Smooth muscle cell of the brain vasculature (primary cell): Measurements from ENCODE around the gene ZMIZ1.

ENCODE experiments used
- DNase-seq: peaks from one replicate; pipeline ENCODE4 v3.0.0-alpha.2; 2012; ENCODE audit warnings: low read depth, low spot score

The ZMIZ1 gene

DNA sequence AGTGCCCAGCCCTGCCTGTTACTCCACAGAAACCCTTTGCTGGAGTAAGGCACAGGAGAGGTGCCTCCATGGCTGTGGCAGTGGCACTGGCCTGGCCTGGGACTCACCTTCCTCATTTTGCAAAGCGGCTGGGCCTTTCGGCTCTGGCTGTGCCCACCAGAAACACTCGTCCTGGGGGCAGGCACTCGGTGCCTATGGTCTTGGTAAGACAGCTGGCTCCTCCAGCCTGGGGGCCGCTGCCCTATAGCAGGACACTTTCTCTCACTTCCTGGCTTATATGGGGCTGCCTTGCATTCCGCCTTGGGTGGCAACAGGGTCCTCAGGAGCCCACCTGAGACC lies 13.2 kb downstream of the ZMIZ1 start:
- no peak for DNase-seq

- DNase-seq = no peak
These were observed 14.1 kb downstream of the ZMIZ1 start for GRCh38 chr10:79082631-79083596.

- no peak for DNase-seq
These were observed 15.5 kb downstream of the ZMIZ1 start for GRCh38 chr10:79084012-79084971.

- no peak for DNase-seq
These were observed 16.3 kb downstream of the ZMIZ1 start for GRCh38 chr10:79084972-79085597.

DNA sequence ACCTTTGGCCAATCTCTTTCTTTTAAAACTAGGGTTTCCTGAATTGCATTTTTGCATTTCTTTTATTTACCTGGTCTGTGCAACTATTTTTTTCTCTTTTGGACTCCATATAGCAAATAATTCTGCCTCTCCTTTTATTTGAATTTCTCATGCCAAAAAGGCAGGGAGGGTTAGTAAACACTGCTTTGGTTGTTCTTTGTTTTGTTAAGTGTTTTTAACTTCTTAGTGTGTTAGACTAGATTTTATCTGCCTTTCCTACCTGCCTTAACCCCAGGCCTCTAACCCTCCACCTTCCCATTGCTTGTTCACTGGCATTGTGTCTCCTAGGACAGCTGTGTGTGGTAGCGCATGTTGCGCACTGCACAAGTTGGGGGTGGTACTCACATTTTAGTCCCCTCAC lies 18.1 kb downstream of the ZMIZ1 start:
- no peak for DNase-seq

DNA sequence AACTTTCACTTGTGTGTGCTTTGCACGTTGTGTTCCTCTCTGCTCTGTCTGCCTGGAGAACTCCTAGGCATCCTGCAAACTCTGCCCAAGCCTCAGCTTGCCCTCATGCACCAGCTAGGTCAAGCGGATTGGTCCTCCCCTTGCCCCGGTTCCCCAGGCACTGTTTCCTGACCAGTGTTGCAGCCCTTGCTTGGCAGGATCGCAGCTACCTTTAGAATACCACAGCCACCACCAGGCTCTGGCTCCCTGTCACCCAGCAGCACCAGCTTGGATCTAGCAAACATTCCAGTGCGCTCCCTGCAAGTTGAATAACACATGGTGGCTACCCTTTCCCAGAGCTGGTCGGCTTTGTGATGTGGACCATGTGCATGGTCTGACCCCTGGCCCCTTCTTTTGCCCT lies 19.0 kb downstream of the ZMIZ1 start:
- DNase-seq = no peak

GRCh38 chr10:79088176-79088575 lies 19.4 kb downstream of the ZMIZ1 start:
- DNase-seq = no peak

- no peak for DNase-seq
These were observed 20.0 kb downstream of the ZMIZ1 start for GRCh38 chr10:79088613-79089355.

DNA sequence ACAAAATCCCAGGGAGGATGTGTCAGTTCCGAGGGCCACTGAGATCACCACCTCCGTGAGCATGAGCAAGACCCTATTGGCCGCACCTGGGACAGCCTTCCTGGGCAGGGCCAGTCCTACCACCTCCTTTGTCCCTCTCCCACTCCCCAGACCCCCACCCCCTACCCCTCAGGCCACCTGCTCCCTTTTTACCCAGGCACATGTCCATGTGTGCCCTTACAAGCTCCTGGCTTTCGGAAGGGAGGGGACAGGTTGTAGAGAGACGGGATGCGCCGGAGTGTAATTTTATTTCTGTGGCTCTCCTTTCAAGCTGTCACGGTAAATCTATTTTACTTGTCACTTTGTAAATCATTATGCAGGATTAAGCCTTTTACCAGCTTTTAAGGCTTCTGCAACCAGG lies 20.9 kb downstream of the ZMIZ1 start:
- DNase-seq = no peak

- DNase-seq = no peak
These were observed 21.5 kb downstream of the ZMIZ1 start for GRCh38 chr10:79090134-79090803.

- DNase-seq = no peak
These were observed 23.6 kb downstream of the ZMIZ1 start for GRCh38 chr10:79092292-79092896.

DNA sequence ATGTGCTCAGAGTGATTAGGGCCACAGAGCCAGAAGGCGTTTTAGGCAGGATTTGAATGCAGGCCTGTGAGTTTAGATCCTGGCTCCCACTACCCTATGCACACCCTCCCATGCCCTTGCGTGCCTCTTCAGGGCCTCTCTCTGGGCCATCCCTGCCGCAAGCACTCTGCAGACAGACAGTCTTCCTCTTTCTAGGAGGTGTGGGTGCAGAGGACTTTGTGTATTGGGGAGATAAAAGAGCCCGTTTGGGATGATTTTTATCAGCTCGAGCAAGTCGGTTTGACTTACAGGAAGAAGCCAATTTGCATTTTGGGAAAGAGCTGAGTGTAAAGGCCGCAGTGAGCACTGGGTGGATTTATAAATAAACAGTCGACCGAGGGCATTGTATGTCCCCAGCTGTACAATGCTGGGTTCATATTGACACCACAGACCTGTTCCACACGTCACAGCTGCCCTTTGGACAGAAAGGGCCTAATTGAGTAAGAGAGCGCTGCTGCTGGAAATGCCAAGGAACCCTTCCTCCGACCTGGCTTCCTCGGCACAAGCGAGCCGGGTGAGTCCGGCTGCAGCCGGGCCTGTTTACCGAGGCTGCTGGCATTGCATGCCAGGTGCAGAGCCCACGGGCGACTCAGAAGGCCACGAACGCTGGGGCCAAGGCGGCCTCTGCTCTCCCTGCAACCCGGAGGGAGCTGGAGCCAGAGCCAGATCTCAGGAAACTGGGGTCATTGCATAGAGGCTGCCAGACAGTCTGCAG lies 25.1 kb downstream of the ZMIZ1 start:
- DNase-seq = no peak

GRCh38 chr10:79094412-79095175 lies 25.8 kb downstream of the ZMIZ1 start:
- DNase-seq = no peak

DNA sequence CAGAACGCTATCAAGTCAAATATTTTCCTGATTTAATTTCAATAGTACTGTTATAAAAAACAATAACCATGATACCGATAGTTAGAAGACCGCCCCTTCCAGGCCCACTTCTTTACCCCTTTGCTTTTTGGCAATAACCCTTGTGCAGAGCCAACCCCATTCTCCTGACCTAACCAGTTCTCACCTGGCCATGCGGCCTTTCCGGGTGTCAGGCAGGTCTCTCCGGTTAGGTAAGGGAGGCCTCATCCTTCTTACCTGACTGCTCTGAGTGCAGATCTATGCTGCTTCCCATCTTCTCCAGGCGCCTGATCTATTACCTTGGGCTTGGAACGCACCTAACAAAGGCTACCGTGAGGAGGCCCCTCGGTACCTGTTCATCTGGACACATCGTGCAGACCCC lies 26.6 kb downstream of the ZMIZ1 start:
- DNase-seq = no peak

DNA sequence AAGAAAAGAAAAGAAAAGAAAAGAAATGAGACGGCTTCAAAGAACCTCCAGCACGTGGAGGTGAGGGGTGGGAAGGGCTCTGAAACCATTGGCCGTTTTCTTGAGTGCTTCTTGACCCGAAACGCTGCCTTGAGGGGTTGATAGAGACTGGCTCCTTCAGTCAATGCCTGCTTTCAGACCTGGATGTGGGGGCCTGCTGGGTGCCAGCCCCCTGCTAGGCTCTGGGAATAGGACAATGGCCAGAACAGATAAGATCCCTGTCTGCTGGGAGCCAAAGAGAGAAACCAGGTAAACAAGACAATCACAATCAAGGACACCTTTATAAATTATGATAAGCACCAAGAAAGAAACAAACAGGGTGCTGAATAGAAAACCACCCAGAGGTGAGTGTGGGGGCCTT lies 27.7 kb downstream of the ZMIZ1 start:
- no peak for DNase-seq

DNA sequence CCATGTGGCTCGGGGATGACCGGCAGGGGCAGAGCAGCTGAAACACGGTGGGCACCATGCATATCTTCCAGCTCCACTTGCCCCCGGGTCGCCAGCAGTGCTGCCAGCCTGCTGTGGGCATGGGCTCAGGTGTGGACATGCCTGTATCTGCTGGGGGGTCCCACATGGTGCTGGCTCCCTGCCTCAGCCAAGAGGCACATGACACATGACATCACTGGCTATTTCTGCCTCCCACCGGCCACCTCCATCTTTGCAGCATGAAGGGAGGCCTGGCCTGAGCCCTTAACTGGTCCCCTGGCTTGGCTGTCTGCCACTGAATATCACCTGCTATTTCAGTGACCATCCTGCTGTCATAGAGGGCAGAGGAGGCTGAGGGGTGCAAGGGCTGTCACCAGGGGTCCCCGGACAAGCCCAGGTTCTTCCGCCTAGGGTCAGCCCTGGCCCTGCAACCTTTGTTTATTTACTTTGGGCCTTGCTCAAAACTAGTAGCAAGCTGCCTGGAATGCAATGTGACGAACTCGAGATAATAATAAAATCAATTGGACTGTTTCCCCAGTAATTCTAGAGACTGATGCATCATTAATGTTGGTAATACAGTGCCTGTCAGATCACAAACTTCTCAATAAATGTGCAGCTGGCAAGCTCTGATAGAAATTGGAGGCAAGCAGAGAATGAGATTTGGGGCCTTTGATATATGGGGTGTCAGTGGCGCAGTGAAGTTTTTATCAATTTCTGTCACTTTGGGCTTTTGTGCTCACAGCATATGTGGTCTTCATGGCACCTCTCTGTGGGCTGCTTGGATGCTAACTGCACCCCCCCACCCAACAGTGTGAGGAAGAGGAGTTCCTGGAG lies 28.5 kb downstream of the ZMIZ1 start:
- no peak for DNase-seq

DNA sequence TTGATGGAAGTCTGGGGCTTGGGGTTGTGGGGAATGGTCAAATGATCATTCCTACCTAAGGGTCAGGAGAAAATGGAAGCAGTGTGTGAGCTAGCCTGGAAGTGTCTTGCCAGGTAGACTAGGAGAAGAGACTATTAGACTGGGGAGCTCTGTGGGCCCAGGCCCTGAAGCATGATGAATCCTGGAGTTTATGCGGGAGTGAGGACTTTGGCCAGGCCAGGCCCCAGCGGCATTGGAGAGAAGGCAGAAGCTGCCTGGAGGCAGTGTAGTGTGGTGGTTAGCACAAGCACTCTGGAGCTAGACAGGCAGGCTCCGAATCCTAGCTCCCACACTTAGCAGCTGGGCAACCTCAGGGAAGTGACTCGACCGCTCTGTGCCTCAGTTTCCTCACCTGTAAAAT lies 29.3 kb downstream of the ZMIZ1 start:
- no peak for DNase-seq

DNA sequence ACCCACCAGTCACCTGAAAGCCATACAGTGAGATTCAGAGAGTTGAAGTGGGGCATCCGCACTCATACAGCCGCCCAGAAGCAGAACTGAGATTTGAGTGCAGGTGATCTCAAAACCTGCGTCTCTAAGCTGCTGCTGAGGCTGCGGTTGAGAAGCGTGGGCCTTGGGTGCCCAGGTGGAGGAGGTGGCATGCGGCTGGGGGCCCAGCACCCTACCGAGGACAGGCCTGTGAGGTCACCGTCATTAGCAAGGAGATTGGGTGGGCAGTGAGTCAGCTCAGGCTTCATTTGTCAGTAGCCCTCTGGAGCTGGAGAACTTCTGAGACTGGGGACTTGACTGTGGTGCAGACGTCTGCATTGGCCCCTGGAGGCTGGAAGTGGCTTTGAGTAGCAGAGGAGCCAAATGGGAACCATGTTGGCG lies 29.8 kb downstream of the ZMIZ1 start:
- no peak for DNase-seq
